GM20431 (cell line): ENCODE data around the gene TMEM50B.
"Not testable (repeated sequence)": the region's sequence is repeated elsewhere in the genome, so short reads cannot be mapped to it uniquely, and the experiment has no call there.

Source experiments
- in situ Hi-C: fragments of 300-500 bp; cut with MseI, MboI; formaldehyde crosslinking; loops from one replicate; pipeline ENCODE4 v1.15.0; 2020; ENCODE audit warnings: low sequenced_read_pairs; ENCODE audit not compliant: unreplicated experiment

The TMEM50B gene

DNA sequence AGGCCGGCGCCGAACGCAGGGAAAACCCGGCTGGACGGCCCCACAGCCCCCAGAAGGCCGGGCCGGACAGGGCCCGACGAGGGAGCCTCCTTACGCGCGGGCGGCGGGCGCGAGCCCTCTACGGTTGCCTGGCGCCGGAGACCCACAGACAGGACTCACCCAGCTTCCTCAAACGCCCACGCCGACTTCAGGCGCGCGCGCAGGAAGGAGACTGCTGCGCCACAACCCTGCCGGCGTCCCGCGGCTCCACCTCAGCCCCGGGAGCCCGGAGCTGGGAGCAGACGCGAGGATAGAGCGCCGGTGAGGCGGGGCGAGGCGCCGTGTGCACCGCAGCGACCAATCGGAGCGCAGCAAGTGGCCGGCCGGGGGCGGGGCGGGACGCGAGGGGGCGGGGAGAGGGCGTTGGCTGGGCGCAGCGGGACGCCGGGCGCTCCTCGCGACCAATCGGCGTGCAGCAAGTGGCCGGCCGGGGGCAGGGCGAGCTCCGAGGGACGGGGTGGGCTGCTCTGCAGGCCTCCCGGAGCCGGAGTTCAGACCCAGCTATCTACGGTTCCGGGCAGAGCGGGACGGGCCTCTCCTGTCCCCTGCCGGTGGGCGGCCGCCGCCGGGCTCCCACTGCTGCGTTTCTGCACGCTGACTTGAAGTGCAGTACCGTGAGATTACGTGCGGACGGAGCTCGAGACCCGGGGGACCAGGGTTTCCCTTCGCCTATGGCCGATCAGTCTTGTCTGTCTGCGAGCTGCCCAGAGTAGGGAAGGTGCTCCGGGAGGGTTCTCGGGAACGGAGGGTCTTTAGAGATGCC, at the start of gene TMEM50B:
Gene TMEM50B, minus strand, starts transcription at position 296 of the 802 bp plus-strand sequence. CDS start 11,089 bp downstream, outside the sequence.
- in situ Hi-C loops: no loop called here

DNA sequence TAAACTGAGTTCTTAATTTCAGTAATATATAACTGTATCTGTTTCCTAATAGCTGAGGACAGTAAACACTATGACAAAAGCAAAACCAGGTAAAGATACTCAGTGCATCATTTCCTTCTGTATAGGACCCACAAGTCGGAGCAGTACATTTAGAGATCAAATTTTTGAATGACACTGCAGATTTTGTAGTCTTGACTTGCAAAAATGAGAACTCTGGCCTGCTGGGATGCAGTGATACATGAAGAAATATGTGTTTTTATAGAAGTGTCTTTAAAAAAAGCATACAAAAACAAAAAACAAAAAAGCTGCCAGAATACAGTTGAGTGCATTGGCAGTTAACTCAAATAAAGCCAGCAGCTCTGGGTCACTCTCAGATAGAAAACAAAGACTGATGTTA, 43.2 kb upstream of the TMEM50B start:
- in situ Hi-C loops: no loop called here

DNA sequence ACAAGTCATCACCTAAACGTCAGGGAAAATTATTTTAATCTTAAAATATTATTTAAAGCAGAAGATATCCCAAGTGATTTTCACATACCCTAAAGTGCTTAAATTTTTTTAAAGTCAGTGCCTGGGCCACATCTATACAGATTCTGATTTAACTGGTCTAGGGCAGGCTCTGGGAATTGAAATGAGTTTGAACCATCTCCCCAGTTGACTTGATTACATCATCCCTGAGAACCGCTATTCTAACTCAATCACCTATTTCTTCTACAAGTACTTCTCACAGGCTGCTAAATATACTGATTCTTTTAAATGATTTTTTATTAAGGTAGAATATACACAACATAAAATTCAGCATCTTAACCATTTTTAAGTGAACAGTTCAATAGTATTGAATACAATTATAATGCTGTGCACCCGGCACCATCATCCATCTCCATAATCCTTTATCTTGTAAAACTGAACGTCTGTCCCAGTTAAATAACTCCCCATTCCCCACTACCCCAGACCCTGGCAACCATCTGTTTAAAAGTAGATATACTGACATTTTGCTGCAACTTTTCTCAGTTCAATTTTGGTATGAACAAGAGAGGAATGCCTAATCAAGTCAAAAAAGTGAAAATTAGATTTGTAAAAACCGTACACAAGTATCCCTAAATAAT, 42.7 kb upstream of the TMEM50B start:
- in situ Hi-C loops: no loop called here

GRCh38 chr21:33518899-33519298, 39.1 kb upstream of the TMEM50B start:
- in situ Hi-C loops: no loop called here

DNA sequence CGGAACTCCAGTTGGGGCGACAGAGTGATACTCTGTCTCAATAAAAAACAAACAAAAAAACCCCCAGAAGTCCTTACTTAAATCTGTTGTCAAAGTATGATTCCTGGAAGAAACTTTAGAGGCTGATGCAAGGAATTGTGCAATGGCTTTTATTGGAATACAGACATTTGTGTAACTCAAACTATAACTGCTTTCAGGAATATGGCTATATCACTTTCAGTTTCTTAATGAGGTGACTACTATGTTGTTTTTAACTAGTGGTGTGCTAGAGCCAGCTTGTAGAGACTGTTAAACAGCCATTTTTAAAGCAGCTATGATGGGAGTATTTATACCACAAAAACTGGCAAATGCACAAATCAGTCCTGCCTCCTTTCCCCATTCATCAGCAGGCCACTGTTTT, 34.5 kb upstream of the TMEM50B start:
- in situ Hi-C loops: no loop called here

DNA sequence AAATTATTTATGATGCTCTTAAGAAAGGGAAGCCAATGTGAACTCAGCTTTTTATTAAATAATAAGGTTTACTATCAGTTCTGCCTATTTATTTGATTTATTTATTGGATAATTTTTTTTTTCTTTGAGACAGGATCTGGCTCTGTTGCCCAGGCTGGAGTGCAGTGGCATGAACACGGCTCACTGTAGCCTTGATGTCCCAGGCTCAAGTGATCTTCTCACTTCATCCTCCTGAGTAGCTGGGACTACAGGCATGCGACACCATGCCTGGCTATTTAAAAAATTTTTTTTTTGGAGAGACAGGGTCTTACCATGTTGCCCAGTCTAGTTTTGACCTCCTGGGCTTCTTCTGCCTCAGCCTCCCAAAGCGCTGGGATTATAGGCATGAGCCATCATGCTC, 32.7 kb upstream of the TMEM50B start:
- in situ Hi-C loops: no loop called here

- in situ Hi-C loops: no loop called here
These were observed 31.9 kb upstream of the TMEM50B start for GRCh38 chr21:33511639-33512038.

DNA sequence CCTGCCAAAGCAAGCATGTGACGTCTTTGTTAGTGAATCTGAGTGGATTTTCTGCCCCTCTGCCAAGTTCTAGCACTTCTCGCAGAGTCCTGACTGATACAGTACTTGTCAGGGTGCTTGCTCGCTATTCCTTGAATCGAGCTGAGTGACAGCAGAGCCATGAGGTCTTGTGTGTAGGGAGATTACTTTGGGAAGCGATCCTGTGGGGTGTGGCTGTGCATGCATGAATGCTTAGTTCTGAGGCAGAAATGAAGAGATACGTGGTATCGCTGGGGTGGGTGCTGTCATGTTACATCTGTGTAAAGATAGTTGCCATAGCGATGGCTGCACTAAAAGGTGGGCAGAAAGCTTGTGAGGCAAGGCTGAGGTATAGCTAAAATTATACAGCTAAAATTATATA, 31.1 kb upstream of the TMEM50B start:
- in situ Hi-C loops: no loop called here

- in situ Hi-C loops: not testable (repeated sequence)
These were observed 27.2 kb upstream of the TMEM50B start for GRCh38 chr21:33507003-33507402.

DNA sequence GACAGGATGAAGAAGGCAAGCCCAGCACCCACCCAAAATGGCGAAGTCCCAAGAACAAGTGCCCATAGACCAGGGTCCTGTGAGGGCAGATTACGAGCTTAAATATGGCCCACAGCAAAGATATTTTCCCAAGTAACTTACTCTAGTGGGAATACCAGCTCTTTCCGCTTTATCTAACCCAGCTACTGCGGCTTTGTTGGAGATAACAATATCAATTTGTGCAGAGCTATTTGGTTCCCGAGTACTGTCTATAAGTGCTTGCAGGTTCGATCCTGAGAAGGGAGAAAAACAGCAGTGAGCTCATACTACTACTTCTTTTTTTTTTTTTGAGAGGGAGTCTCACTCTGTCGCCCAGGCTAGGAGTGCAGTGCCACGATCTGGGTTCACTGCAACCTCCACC, 26.1 kb upstream of the TMEM50B start:
- in situ Hi-C loops: no loop called here

- in situ Hi-C loops: no loop called here
These were observed 16.6 kb upstream of the TMEM50B start for GRCh38 chr21:33496345-33496744.

- in situ Hi-C loops: no loop called here
These were observed 16.0 kb upstream of the TMEM50B start for GRCh38 chr21:33495743-33496142.

DNA sequence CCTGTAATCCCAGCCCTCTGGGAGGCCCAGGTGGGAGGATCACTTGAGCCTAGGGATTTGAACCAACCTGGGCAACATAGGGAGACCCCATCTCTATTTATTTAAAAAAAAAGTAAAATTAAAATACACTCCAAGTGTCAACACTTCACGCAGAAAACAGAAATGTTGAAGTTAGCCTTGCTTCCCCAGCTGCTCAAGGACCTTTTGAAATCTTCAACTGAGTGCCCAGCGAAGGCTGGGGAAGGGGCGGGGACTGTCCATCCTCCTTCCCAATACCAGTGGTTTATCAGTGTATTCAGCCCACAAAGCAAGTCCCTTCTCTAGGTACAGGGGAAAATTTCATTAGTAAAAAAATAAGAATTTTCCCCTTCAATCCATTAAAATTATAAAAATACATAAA, 14.0 kb upstream of the TMEM50B start:
- in situ Hi-C loops: no loop called here

DNA sequence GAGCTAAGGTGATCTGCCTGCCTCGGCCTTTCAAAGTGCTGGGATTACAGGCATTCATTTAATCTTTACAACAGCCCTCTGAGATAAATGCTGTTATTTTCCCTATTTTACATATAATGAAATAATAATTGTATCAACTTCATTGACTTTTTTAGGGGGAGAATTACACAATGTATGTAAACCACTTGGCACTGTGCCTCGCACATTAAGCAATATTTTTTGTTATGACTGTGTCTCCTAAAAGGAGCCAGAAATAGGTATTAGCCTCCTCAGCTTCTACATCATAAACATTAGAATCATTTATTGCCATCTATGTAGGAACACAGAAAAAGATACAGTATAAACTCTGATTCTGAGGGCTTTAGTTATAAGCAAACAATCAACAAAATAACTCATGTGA, 12.8 kb upstream of the TMEM50B start:
- in situ Hi-C loops: no loop called here

DNA sequence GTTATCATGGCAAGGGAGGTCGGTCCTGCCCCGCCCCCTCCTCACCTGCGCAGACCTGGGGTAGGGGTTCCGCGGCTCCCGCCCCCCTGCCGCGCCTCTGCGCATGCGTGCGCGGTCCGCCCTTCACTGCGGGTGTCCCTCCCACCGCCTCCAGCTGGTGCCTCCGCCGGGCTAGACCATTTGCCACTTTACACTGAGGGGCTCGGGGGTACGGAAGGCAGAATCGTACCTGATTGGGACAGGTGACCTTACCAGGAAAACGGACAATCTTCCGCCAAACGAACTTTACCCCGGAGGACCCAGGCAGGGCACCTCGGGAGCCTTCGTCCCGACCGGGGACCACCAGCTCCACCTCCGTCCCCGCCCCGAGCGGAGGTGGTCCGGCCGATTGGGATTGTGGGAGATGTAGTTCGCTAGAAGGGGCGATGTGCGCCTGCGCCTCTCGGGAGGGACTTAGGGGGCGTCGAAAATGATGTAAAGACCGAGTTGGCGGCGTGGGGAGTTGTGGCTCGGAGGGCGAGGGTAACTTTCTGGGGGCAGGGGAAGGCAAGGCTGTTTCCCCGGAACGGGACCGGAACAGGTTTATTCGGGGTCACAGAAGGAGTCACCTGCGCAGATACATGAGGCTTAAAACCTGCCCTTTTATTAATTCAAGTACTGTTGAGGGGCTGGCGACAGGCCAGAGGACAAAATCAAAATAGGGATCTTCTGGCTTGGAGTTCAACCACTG, 11.8 kb upstream of the TMEM50B start, which contains the start of gene DNAJC28:
Gene DNAJC28, minus strand, starts transcription at position 344 of the 730 bp plus-strand sequence. CDS start 2,323 bp downstream, outside the sequence.
- in situ Hi-C loops: no loop called here

GRCh38 chr21:33490991-33491372, 11.2 kb upstream of the TMEM50B start:
- in situ Hi-C loops: no loop called here

- in situ Hi-C loops: no loop called here
These were observed 9.2 kb upstream of the TMEM50B start for GRCh38 chr21:33488936-33489335.

DNA sequence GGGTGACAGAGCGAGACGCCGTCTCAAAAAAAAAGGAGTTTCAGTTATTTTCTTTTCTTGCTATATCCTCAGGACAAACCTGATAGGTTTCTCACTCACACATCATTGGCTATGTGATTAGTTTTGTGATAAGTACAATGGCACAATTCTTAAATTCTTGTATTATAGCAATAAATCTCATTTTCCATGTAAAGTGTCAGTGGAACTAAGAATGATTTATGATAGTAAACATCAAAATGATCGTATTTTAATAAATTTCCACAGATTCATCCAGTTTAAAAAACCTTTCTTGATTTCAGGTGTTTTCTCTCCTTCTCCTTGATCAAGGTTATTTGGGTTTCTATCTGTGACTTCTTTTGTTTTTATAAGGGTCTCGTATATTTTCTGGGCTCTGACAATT, 8.2 kb upstream of the TMEM50B start:
- in situ Hi-C loops: no loop called here

DNA sequence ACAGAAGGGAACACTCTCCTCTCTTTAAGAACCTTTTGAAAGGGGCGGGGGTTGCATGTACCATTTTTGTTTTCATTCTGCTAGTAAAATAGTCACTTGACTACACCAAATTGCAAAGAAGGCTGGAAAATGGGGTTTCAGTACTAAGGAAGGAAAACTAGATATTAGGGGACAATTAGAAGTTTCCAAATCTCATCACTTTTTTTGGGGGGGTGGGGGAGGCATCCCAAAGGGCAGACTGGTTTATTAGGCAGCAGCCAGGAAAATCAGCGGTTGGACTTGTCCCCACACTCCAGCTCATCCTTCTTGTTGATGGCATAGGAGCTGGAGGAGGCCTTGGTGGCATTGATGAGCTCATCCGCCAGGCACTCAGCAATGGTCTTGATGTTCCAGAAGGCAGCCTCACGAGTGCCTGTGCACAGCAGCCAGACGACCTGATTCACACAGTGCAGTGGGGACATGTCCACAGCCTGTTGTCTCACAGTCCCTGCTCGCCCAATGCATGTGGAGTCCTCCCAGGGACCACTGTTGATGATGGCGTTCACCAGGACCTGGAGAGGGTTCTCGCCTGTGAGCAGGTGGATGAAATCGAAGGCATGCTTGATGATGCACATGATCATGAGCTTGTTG, 1.7 kb upstream of the TMEM50B start:
- in situ Hi-C loops: no loop called here

DNA sequence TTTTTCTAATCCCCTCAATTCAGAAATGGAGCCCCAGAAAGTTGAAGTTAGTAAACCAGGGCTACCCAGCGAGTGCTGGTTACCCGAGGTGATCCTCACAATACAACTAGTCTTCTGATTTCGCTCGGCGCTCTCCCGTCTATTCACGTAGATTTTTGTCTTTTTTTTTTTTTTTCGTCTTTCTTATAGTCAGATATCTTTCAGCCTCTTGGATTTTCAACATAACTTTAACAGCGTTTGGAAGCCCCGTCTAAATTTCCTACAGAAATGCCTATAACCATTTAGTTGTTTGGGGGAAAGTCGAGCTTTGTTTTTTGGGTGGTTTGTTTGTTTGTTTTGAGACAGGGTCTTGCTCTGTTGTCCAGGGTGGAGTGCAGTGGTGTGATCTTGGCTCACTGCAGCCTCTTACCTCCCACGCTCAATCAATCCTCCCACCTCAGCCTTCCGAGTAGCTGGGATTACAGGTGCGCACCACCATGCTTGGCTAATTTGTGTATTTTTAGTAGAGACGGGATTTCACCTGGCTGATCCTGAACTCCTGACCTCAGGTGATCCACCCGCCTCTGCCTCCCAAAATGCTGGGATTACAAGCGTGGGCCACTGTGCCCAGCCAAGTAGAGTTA, 818 bp upstream of the TMEM50B start:
- in situ Hi-C loops: no loop called here
